Cerebellar cortex (tissue), 1 donor: ENCODE measurements around the gene HSPA4.

ENCODE experiments used
- DNase-seq: peaks from one replicate; pipeline ENCODE4 v3.0.0-alpha.2; 2015; ENCODE audit warnings: low spot score

The HSPA4 gene

DNA sequence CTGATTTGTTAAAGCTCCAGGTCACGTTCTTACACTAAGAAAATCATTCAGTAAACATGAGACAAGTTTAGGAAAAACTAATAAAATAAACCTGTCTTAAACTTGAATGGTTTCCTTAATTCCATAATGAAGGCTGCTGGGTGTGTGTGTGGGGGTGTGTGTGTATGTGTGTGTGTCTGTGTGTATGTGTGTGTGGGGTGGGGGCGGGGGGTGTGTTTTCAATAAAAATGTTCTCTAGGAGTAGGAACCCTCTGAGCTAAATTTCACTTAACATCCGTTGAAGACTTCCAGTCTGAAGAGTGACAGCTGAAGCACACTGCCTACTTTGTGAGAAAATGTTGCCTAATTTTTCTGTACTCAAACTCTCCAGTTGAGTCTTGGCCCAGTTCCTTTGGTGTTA lies 54.5 kb downstream of the HSPA4 start:
- DNase-seq, result no peak

DNA sequence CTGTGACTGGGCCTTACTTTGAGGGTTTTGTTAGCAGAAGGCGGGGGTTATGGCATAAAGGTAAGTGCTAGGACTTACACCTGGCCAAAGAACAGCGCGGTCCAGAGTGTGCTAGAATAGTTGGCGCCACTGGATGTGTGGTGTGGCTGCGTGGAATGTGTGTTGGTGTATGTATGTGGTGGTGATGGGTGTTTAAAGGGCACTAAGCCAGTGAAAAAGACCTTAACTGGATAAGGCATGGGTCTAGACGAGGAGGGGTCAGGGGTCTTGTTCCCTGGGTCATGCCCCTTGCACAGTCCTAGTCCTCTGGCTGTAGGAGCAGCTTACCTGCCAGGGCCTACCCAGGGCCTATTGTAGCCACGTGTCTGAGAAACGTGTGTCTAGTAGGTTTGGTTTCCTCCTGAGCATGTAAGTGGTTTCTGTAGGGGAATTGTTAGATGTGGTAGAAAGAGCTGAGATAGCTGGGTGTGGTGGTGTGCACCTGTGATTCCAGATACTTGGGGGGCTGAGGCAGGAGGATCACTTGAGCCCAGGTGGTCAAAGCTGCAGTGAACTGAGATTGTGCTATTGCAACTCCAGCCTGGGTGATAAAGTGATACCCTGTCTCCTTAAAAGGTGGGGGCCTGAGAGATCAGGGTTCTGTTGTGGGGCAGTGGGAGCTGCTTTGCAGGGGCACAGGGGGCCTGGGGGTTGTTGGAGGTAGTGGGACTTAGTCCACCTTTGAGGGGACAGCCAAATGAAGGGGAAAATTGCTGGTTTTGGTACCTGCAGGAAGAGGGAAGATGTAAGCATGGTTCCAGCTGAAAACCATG lies 55.2 kb downstream of the HSPA4 start:
- DNase-seq, result no peak

DNA sequence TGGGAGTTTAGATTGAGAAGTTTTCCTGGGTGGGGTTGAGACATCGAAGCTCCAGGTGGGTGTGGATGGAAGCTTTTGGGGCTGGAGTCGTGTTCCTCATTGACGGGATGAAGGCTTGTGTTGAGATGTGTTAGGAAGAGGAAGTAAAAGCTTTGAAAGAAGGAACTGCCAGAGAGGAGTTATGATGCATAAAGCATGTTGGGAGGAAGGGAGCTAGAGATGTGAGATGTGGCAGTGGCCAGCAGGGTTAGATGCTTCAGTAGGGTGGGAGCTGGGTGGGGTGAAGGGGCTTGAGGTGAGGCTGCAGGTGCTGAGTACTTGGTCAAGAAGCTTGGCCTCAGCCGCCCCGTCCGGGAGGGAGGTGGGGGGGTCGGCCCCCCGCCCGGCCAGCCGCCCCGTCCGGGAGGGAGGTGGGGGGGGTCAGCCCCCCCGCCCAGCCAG lies 56.7 kb downstream of the HSPA4 start:
- peak; percentile 30 for DNase-seq

DNA sequence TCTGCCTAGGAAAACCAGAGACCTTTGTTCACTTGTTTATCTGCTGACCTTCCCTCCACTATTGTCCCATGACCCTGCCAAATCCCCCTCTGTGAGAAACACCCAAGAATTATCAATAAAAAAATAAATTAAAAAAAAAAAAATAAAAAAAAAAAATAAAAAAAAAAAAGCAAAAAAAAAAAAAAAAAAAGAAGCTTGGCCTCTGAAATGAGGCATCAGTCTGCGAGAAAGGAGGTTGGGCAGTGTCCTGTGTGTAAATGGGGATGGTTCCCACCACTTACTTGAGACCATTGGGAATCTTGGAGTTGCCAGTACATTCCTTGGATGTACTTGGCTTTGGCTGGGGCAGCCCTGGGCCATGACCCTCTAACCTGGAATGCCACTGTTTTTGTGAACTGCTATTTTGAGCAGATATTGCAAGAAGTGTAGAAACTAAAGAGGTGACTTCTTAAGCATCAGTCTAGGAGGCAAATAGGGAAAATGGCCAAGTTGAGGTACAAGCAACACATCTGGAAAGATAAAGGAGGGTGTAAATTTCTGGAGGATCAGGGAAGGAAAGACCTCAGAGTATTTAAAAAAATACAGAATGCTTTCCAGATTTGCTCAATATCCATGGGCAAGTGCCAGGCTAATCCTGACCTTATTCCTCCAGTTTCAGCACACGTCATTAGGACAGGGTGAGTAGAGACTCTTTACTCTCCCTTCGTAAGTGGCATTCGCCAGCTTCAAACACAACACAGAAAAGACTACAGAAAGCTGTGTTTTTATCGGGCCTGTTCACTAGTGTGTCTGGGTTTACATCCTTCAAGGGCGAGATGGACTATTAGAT lies 58.1 kb downstream of the HSPA4 start:
- peak; percentile 33 for DNase-seq

DNA sequence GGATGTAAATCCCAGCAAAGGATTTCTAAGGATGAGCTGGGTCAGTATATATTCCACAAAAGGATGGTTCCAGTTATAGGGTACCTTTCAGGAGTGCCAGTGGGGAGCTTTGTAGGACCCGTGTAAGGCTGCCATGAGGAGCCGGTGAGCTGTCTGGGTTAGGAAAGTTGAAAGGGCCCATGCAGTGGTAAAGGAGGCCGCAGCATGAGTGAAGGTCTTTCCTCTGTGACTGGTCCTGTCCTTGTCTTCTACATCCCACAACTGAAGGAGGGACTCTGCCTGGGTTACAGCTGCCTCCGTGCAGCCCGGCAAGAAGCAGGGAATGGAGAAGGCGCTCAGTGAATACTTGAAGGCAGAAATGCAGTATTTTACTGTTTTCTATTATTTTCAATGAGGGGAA lies 58.9 kb downstream of the HSPA4 start:
- peak; percentile 42 for DNase-seq

DNA sequence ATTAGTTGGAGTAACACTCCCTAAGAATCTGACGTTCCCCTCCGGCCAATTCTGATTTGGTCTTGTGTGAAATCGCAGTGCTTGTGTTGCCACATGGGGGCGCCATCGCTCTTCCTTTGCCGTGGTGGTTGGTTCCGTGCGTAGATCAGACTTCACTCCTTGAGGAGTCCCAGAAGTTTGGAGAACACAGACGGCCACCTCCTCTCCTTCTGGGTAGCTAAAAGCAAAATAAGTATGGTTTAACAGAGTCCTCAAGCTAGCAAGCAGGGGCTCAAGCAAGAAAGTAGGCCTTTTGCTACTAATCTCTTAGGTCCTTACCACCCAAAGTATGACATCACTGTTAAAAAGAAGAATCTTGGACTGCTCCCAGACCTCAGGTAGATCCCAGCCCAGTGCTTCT lies 59.5 kb downstream of the HSPA4 start:
- DNase-seq, result peak; percentile 88

DNA sequence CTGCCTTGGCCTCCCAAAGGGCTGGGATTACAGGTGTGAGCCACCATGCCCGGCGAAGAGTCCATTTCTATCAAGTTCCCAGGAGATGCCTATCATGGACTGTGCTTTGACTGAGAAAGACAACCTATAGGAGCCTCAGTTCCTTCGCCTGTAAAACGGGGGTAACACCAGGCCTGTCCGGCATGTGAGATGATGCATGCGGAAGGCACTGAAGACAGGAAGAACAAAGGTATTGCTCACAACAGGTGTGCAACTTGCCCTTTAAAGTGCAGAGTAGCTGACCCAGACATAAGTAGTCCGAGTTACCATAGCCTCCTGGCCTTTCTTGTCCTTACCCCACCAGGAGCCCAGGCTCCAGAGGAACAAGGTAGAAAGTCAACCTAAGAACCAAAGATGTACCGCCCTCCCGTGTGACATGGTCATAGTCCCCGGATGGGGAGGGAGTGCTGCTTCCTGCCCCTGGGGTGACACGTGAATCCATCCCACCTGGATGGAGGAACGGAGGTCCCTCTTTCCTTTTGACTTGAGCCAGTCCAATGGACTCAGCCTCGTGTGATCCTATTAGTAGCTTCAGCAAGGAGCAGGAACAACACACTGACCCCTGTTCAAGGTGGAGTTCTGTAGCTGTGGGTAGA lies 60.3 kb downstream of the HSPA4 start:
- no peak for DNase-seq

DNA sequence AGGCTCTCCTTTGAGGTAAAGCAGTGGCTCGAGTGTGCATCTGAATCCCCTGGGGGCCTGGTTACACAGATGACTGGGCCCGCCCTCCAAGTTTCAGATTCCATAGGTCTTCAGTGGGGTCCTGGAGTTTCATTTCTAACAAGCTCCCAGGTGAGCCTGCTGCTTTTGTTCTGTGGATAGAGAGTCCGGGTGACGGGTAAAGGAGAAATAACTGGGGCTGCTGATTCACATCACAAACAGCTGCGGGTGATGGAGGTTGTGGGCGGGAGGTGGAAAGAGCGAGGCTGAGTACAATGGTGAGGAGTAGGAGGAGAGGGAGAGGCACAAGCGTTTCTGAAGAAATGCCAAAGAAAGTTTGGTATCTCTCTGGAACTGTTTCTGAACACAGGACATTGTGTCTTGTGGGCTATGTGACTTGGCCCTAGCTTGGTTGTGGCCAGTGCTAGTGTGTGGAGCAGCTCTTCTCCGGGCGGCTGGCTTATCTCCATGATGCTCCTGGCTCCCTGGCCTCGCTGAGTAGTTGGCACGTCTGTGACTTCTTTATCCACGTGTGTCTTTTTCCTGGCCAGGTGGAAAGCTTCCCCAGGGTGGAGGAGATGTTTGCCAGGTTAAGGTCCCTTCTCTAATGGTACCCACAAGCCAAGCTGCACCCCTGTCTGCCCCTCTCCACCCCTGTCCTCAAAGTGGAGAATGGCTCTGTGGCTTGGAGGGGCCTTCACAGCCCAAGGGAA lies 61.7 kb downstream of the HSPA4 start:
- no peak for DNase-seq

DNA sequence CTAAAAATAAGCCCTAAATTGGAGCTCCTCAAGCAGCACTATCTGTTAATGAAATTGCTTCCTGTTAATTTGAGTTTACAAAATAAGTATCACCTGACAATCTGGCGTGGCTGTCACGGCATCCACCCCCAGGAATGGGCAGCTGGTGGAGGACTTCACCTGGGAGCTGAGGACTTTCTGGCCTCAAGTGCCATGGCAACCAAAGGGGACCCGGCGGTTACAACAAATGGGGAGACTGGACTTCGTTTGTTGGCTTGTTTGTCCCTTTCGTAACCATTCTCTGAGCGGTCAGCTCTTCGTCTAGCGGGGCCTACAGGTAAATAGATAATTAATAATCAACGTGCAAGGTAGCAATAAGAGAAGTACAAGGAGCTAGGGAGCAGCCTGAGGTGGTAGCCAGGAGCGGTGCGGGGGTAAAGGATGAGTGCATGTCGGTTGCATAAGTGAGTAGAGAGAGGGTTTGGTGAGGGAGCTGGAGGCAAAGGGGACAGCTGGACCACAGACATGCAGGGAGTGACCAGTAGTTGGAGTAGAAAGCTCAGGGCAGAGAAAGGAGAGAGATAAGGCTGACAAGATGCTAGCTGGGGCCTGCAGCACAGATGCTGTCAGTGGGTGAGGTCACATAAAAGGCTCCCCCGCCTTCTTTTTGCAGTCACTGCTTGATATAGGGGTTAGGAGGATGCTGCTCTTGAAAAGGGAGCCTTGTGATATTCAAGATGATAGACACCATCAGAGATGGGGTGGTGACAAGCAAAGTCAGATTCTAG lies 62.5 kb downstream of the HSPA4 start:
- no peak for DNase-seq

DNA sequence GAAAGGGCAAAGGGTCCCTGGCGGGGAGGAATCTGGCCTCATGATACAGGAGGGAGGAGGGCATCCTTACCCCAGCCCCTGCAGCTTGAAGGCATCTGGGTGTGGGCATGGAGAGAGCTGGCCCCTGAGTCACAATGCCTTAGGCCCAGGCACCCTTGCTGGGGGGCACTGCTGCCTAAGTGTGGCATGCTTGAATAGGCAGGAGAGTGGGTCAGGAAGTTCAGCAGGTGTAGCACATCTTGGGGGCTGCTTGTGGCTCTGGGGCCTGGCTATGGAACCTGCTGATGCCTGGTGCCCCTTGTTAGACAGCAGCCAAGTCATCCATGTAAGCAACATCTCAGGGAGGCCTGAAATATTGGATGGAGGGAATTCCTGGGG lies 63.1 kb downstream of the HSPA4 start:
- DNase-seq, result no peak

DNA sequence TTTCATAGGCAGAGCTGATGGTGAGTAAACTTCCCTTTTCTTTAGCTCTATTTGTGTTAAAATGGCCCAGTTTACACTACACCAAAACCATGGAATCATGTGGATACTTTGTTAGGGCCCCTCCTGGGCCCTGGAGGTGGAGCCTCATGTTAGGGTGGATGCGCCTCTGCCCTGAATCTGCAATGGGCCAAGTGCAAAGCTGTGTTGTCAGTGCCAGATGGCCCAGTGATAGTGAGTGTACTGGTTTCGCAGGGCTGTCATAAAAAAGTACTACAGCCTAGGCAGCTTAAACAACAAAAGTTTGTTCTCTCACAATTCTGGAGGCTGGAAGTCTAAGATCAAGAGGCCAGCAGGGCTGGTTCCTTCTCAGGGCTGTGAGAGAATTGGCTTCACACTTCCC lies 64.8 kb downstream of the HSPA4 start:
- DNase-seq, result no peak

DNA sequence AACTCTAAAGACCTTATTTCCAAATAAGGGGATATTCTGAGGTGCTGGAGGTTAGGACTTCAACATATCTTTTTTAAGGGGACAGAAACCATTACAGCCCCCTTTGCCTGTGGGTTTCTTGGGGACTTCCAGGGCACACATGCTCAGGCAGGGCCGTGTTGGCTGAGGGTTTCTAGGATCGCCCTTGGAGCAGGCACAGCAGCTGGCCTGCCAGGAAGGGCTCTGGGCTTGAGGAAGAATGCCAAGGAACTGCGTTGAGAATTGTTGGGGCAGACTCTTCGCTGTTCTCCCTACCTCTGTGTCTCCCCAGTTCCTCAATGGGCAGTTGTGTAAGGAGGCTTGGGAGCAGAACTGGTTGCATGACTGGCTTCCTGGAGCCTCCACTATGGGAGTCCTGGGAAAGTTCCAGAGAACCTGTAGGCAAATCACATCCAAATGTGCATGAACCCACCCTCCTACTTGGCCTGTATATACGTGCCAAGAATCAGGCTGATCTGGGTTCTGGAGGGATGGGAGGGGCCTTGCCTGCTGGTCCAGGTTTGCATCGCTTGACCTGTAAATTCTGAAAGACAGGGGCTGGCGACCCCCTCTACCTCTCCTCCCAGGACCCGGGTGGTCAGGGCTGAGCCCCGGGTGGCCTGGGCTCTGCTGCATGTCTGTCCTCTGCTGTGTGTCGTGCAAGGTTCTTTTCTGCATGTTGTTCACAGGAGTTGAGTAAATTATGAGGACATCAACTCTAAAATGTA lies 65.5 kb downstream of the HSPA4 start:
- DNase-seq, result no peak

DNA sequence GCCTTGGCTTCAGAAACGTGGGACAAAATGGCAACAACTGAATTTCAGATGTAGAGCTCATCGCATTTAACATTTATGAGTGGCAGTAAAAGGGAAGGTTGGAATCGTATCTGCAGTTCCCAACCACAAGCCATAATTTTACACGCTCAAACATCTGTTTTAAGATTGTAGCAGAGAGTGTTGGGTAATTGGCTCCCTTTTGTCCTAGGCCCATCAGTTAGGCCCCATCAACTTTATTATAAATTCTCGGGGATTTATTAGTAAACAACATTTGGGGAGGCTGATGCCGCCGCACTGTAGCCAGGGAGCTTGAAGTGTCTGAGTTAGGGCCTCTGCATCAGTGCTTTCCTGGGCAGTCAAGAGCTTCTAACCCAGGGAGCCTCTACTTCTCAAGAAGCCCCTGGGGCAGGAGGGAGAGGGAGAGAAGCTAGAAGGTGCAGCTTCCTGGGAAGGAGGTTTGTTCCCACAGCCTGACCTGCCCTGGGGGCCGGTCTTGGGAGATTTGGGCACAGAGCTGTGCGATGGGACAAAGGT lies 66.2 kb downstream of the HSPA4 start:
- DNase-seq, result no peak

DNA sequence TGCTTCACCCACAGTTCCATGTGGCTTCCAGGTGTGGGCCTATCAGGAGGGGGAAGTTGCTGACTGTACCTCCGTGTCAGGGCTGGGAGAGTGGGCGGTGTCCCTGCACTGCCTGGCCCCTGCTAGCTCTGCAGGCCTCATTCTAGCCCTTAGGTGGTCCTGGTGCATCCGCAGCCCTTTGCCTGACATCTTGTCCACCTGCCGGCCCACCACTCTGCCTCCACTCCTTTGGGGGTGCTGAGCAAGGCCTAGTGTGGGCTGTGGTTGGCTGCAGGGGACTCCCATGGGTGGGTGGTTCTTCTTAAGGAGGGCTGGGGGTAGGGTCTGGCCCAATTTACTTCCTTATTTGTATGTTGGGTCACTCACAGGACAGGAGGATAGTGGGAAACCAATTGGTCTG lies 66.9 kb downstream of the HSPA4 start:
- DNase-seq, result no peak

DNA sequence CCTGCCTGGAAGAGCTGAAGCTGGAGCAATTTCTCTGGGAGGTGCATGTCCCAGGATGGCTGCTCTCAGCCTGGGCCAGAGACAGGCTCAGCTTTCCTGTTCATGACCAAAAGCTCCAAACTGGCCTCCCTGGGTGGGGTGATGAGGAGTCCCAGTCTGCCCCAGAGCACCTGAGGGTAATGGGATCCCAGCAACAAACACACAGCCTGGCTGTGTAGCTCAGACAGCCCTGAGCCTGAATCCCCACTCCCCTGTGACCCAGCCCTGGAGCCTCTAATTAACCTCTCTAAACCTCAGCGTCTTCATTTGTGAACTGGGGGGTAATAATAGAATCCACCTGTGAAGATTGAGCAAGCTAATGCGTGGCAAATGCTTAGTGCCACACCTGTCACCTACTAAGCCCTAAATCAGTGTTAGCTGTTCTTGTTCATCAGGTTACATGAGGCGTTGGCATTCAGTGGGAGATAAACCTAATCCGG lies 67.5 kb downstream of the HSPA4 start:
- no peak for DNase-seq

DNA sequence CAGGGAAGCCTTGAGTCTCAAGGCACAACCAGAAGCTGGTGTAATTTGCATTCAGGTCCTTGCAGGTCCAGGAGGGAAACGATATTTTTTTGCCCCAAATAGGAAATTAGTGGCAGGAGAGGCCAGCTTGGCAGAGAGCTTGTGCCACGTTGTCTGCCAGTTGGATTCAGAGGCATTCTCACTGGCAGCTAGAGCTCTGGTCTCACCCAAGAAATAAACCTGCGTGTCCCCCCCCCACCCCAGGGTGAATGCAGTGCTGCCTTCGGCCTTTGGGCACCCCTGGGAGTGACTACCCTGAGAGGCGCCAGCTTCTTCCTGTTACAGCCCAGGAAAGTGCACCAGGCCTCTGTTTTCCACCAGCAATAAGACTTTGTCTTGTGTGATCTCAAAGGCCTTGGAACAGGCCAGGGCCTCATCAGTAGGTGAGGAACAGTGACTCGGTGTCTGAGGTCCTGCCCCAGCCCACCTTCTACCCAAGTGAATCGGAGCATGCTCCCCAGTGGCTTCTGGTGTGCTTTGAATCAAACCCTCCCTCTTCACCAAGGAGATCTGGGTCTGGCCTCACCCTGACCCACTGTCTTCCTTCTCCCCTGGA lies 68.4 kb downstream of the HSPA4 start:
- no peak for DNase-seq

DNA sequence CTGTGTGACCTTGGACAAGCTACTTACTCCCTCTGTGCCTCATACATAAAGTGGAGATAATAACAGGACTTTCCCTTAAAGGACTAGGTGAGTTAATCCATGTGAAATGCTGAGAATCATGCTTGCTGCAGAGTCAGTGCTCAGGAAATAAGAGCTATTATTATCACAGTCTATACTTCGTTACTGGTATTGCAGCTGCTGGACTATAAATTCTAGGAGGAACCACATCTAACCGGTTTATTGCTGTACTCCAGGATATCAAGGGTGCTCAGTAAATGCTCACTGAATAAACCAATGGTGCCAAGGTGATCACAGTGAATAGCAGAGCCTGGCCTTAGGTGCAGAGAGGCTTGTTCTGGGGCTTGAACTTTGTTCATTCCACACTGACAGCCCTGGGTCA lies 69.3 kb downstream of the HSPA4 start:
- DNase-seq, result no peak

DNA sequence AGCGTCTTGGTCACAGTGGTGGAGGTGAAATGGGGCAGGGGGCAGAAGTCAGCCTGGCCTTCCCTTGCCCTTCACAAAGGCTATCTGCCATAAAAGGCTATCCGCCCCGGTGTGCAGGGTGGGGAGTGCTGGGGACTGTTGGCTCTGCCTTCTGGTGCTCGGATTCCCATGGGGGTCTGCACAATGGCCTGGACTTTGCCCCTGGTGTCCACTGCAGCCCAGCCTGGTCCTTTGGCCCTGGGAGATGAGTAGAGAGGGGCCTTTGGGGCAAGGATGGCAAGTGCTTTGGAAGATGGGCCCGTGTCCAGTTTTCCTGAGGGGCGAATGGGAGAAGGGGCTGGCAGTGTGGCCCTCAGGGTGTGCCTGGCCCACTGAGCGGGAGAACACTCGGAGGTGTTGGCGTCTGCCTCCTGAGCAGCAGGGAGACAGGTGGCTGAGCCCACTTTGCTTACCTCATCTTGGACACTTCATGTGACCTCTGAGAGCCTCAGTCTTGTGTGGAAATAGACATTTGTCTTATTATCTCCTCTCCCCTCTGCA lies 69.9 kb downstream of the HSPA4 start:
- no peak for DNase-seq

DNA sequence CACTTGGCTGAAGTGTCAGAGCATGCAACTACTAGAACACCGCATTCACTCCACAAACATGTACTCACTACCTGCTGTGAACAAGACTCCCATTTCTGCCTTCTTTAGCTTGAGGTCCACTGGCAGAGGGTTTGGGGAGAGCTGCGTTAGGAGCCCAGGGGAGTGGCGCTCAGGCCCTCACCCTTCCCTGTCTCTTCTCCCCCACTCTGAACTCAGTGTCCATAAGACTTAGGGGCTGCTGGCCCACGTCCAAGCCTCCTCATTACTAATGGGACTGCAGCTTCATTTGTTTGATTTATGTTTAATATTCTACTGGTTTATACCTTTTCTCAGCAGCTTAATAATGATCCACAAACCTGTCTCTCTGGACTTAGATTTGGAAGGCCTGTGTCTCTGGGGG lies 70.9 kb downstream of the HSPA4 start:
- DNase-seq, result no peak

DNA sequence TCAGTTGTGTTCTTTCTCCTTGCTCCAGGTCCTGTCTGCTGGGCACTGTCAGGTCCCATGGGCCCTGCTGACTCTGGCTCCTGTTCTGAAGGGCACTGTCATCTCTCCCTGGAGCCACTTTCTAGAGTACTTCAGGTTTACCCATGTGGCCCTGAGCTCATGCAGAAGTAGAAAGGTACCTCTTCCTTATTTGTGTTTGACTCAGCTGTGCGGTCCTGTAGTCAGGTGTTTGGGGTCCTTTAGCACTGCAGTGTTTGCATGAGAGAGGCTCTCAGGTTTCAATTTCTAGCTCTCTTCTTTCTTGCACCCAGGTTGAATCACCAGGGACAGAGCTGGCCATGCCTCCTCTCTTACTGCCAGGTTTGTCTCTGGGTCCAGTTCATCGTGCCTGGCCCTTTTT lies 71.5 kb downstream of the HSPA4 start:
- no peak for DNase-seq
